Mucosa of rectum (tissue), 2 donors: ENCODE results near the gene PASK.

Experiments used
- H3K27ac ChIP-seq, 2 donors: one replicate each; pipeline ENCODE4 v1.7.0; 2013; ENCODE audit warnings: inconsistent platforms in 2 of 2, low read depth in 2 of 2, low read length in 2 of 2
- H3K27me3 ChIP-seq, 2 donors: one replicate each; pipeline ENCODE4 v1.7.0; 2013; ENCODE audit warnings: low read length in 2 of 2; ENCODE audit not compliant: control insufficient read depth in 2 of 2, insufficient read depth in 2 of 2
- H3K36me3 ChIP-seq, 2 donors: one replicate each; pipeline ENCODE4 v1.7.0; 2013; ENCODE audit warnings: low read length in 2 of 2; ENCODE audit not compliant: control insufficient read depth in 2 of 2, insufficient read depth in 2 of 2
- H3K4me1 ChIP-seq, 2 donors: one replicate each; pipeline ENCODE4 v1.7.0; 2013; ENCODE audit warnings: low read length in 2 of 2, mild to moderate bottlenecking in 1 of 2; ENCODE audit not compliant: control insufficient read depth in 2 of 2, insufficient read depth in 2 of 2
- H3K4me3 ChIP-seq, 2 donors: one replicate each; pipeline ENCODE4 v1.7.0; 2013; ENCODE audit warnings: low read length in 2 of 2
- H3K9ac ChIP-seq, 2 donors: one replicate each; pipeline ENCODE4 v1.7.0; 2013; ENCODE audit warnings: low read length in 2 of 2, low read depth in 1 of 2, mild to moderate bottlenecking in 1 of 2
- H3K9me3 ChIP-seq, 2 donors: one replicate each; pipeline ENCODE4 v1.7.0; 2013; ENCODE audit warnings: low read length in 2 of 2; ENCODE audit not compliant: control insufficient read depth in 2 of 2
- donor health status: healthy.
- donor health status: Normal muscosa, but diverticular disease.

The PASK gene

DNA sequence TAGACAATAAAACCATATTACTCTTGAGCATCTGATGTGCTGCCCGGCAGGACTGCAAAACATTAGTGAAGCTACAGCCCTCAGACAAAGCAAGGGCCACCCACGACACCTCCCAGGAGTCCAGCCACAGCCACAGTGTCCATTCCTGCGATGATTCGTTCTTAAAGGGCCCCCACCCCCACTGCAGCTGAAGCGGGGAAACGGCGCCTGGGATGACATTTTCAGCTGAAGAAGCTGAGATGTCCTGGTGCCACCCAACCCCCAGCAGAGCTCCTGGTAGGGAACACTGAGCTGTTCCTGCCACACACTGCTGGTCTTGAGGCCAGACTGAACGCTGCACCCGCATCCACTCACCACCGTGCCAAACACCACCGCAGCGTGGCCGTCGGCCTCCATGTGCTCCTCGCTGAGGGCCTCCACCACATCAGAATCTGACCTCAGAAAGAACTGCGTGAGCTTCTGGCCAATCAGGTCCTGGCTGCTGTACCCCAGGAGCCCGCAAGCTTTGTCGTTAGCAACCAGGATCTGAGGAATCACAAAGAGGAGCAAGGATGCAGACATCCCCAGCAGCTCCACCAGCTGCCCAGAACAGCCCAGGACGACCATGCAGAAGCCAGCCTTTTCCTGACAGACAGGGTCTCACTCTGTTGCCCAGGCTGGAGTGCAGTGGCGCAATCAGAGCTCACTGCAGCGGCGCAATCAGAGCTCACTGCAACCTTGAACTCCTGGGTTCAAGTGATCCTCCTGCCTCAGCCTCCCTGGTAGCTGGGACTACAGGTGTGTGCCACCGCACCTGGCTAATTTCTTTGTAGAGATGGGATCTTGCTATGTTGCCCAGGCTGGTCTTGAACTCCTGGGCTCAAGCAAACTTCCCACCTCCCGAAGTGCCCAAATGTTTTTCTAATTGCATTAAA, 9.5 kb downstream of the PASK start:
- Histone ChIP-seq H3K27ac (no peak overlapping the region), H3K9ac (peak overlapping the region in 1 of 2 donors; percentile 2), H3K27me3 (no peaks in the 10 kb centered on the region), H3K4me3 (no peak overlapping the region), H3K36me3 (peaks cover 4 to 19% of the 10 kb centered on the region in 2 donors), H3K9me3 (no peaks in the 10 kb centered on the region), H3K4me1 (peaks cover 3 to 11% of the 10 kb centered on the region in 2 donors)

DNA sequence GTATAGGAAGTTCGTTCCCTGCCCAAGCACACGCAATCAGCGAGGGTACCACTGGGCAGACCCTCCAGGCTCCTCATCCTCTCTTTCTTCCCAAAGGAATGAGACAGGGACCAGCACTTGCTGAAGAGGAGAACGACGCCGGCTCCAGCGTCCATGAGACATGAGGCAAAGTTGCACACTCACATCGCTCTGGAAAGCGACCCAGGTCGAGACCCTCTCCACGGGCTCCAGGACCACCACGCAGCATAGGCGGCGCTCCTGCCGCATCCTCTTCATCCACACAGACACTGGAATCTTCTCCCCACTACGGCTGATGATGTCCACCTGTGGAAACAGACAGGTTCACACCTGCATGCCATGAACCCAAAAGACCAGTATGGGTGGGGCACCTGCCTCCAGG, 10.8 kb downstream of the PASK start:
- H3K27ac ChIP-seq = no peak overlapping the region
- H3K4me3 ChIP-seq = no peak overlapping the region
- H3K27me3 ChIP-seq = no peaks in the 10 kb centered on the region
- peaks cover 4 to 19% of the 10 kb centered on the region in 2 donors for H3K36me3 ChIP-seq
- H3K4me1 ChIP-seq = peaks cover 3 to 11% of the 10 kb centered on the region in 2 donors
- H3K9me3 ChIP-seq = no peaks in the 10 kb centered on the region
- no peak overlapping the region for H3K9ac ChIP-seq

DNA sequence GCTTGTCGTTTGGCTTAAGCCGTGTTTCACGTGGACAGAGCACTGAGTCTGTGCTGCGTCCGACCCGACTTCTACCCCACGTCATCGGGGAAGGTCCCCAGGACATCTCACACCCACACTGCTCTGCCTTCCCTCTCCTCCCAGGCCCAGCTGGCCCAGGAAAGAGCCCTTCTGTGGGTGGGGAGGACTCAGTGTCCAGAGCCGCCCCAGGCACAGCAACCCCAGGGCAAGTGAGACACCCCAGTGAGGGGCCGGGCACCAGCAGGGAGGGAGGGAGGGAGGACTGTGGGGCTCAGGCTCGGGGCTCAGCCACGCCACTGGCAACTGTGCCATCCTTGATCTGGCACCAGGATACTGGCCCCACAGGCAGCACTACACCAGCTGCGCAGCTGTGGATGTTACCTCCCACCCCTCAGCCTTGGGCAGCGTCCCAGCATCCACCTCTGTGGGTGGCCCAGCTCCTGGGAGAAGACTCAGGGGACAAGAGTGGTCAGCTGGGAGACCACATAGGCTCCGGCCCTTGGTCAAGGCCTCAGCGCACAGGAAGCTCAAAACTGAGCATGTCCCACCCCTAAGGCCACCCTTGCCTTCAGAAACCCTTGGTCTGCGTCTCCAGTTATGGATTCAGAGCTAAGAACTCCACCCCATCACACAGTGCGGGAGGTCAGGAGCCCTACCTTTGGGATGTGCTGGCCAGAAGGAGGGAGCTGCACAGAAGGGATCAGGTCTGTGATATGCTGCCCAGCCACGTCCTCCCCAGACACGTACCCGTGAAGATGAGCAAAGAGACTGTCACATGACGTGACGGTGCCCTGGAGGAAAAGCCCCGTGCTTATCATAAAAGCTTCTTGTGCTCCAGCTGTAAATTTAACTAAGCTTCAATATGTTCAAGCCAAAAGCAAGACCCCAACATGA, 11.7 kb downstream of the PASK start:
- Histone ChIP-seq H3K4me3 (no peak overlapping the region), H3K4me1 (peaks cover 3 to 11% of the 10 kb centered on the region in 2 donors), H3K36me3 (peaks cover 4 to 19% of the 10 kb centered on the region in 2 donors), H3K27ac (no peak overlapping the region), H3K9ac (no peak overlapping the region), H3K9me3 (no peaks in the 10 kb centered on the region), H3K27me3 (no peaks in the 10 kb centered on the region)

DNA sequence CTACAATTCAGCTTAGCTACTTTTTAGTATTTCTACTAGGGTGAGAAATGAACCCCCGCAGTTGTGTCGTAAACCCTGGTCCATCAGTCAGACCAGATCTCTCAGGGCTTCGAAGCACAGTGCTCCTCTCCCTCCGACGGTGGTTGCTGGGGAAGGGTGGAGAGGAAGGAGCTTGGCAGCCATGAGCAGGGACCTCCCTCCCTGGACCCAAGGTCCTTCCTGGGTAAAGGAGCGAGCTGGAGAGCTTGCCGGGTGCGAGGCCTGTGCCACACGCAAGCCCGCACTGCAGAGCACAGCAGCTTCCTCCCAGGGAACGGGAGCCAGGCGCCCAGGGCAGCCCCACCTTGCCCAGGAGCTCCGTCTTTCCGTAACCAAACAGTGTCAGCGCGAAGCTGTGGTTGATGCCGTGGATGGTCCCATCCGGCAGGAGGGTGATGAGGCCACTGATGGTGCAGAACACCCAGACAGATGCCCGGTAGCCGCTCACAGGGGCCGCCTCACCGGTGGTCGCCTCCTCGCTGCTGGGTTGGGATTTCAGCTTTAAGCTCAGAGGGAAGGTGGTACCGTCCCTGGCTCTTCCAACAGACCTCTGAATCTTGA, 12.5 kb downstream of the PASK start:
- H3K4me1 ChIP-seq = peaks cover 3 to 11% of the 10 kb centered on the region in 2 donors
- no peaks in the 10 kb centered on the region for H3K9me3 ChIP-seq
- no peak overlapping the region for H3K27ac ChIP-seq

DNA sequence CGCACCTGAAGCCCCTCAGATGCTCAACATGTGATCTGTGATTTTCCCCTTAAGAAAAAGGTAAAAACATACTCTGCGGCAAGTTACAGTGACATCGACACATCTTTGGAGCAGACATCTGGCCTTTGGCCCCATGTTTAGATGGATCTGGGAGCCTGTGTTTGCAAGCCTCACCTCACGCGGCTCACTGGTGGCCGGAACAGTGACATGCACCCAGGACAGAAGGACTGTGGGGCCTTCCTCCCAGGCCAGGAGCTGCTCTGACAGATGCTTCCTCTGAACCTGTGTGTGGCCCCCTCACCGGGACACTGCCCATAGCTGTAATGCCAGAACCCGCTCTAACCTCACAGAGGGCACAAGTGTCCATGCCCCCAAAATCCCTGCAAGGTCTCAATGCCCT, 13.1 kb downstream of the PASK start:
- no peak overlapping the region for H3K4me3 ChIP-seq
- no peaks in the 10 kb centered on the region for H3K9me3 ChIP-seq
- no peaks in the 10 kb centered on the region for H3K27me3 ChIP-seq
- peaks cover 3 to 11% of the 10 kb centered on the region in 2 donors for H3K4me1 ChIP-seq
- H3K9ac ChIP-seq = peak overlapping the region in 1 of 2 donors; percentile 40
- H3K36me3 ChIP-seq = peaks cover 4 to 19% of the 10 kb centered on the region in 2 donors
- H3K27ac ChIP-seq = peak overlapping the region in 1 of 2 donors; percentile 48

More for the DNA sequence above, 12.5 kb downstream of the PASK start:
- Histone ChIP-seq H3K36me3 (peaks cover 4 to 17% of the 10 kb centered on the region in 2 donors), H3K4me3 (no peak overlapping the region), H3K27me3 (no peaks in the 10 kb centered on the region), H3K9ac (no peak overlapping the region)

DNA sequence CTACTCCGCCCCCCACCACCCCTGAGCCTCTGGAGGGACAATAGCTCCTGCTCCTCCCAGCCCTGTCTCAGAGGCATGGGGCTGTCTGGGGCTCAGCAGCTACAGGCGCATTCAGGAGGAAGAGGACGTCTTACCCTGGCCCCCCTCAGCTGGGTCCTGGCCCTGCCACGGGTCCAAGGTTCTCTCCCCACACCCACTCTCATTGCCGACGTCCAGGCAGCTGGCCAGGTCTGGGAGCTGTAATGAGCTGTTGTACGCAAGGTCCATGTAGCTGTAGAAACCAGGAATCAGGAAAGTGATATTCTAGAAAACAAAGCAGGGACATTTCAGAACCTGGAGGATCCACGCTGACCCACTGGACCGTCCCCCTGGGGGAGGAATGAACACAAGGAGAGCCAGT, 13.5 kb downstream of the PASK start:
- H3K36me3 ChIP-seq = peaks cover 4 to 19% of the 10 kb centered on the region in 2 donors
- peak overlapping the region in 1 of 2 donors; percentile 48 for H3K27ac ChIP-seq
- peaks cover 3 to 11% of the 10 kb centered on the region in 2 donors for H3K4me1 ChIP-seq
- no peak overlapping the region for H3K4me3 ChIP-seq
- peak overlapping the region in 1 of 2 donors; percentile 40 for H3K9ac ChIP-seq
- no peaks in the 10 kb centered on the region for H3K27me3 ChIP-seq
- no peaks in the 10 kb centered on the region for H3K9me3 ChIP-seq

DNA sequence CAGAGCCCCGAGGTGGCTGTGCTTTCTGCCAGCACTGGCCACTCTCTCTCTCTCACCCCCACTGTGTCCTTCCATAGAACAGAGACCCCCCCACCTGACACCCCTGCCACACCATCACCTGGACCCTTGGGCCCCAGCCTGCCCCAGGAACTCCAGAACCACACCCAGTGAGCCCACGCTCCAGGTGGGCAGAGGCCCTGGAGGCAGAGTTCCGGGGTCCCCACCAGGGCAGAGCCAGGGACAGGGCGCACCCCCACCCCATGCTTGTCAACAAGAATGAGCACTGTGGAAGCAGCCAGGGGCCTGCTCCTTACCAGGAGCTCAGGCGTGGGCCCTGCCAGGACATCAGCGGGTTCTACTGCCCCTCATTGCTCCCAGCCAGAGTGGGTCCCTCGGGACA, 14.6 kb downstream of the PASK start:
- peaks cover 3 to 11% of the 10 kb centered on the region in 2 donors for H3K4me1 ChIP-seq
- H3K27me3 ChIP-seq = no peaks in the 10 kb centered on the region
- no peaks in the 10 kb centered on the region for H3K9me3 ChIP-seq
- H3K4me3 ChIP-seq = no peak overlapping the region
- H3K36me3 ChIP-seq = peaks cover 4 to 19% of the 10 kb centered on the region in 2 donors
- no peak overlapping the region for H3K27ac ChIP-seq
- no peak overlapping the region for H3K9ac ChIP-seq

DNA sequence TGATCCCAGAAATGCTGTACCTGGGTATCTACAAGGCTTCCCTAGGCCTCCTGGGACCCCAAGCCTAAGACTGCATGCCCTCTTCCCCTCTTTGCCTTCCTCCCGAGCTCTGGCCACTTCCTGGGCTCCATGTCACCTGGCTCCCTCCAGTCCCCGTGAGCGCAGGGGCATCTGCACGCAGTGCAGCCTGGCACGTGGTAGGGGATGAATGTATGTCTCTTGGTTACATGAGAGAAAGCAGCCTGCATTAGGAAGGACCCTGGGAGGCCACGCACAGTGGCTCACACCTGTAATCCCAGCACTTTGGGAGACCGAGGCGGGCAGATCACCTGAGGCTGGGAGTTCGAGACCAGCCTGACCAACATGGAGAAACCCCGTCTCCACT, 15.8 kb downstream of the PASK start:
- no peaks in the 10 kb centered on the region for H3K27me3 ChIP-seq
- H3K4me1 ChIP-seq = peaks cover 3 to 11% of the 10 kb centered on the region in 2 donors
- H3K27ac ChIP-seq = no peak overlapping the region
- H3K9ac ChIP-seq = no peak overlapping the region
- H3K4me3 ChIP-seq = no peak overlapping the region
- H3K9me3 ChIP-seq = no peaks in the 10 kb centered on the region
- H3K36me3 ChIP-seq = peaks cover 4 to 17% of the 10 kb centered on the region in 2 donors

DNA sequence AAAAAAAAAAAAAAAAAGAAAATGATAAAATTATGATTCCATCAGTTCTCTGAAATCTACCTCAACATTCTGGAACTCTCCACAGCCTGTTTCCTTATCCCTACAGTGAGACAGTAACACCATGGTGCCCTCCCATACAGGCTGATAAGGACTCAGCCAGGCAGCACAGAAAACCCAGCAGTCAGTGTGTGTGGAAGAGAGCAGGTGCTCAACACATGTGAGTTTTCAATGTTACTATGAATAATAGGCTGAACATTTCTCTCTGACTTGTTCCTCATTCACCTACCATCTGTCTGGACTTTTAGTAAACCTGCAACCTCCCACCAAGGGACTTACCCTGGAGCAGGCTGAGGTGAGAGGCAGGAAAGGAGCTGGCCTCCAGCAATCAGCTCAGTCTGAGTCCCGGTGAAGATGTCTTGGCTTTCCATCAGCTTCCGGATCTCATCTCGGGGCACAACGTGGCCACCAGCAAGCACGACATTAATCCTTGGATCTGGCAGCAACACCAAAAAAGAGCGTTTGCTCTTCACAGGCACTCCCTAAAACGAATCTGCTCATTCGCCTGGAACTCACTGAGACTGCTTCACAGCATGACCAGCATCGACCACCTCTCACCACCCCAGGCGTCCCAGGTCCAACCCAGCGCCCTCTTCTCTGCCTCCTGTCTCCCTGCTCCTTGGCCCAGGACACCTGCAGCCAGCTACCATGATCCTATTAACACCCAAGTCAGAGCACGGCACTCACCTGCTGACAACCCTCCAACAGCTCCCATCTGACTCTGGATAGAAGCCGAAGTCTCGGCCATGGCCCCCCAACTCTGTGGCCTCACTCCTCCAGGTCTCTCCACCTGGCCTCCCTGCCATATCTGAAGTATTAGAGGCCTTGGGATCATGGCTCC, 16.5 kb downstream of the PASK start:
- Histone ChIP-seq H3K36me3 (peaks cover 4 to 13% of the 10 kb centered on the region in 2 donors), H3K27ac (no peak overlapping the region)

More for the DNA sequence above, 16.5 kb downstream of the PASK start:
- Histone ChIP-seq H3K9me3 (no peaks in the 10 kb centered on the region), H3K4me3 (no peak overlapping the region), H3K9ac (no peak overlapping the region), H3K27me3 (no peaks in the 10 kb centered on the region), H3K4me1 (peaks cover 3 to 11% of the 10 kb centered on the region in 2 donors)
